Endothelial cell of umbilical vein (primary cell): ENCODE measurements around the gene PANX2. TPM values are rescaled to one million over a fixed set of nuclear protein-coding genes. Genes with fewer than 3 reads are reported as not detected.

Source experiments
- BruUV-seq: library from RNA; stranded (reverse); fragments of 400-500 nt; replicated peaks from 2 replicates; lab custom pipeline; 2021; lab: Mats Ljungman, UMichigan
- CTCF ChIA-PET: fragments of 300-600, 350-600 bp; sonication (Branson Sonifier 250); formaldehyde crosslinking; loops from one replicate; lab custom pipeline; 2021; ENCODE audit warnings: antibody characterized with exemption, inconsistent platforms; lab: Charles Lee
- POLR2A ChIA-PET: fragments of 300-600, 350-600 bp; sonication (Branson Sonifier 250); formaldehyde crosslinking; loops from one replicate; lab custom pipeline; 2021; ENCODE audit warnings: antibody characterized with exemption, inconsistent platforms; lab: Charles Lee
- DNase-seq: peaks from one replicate; pipeline ENCODE4 v3.0.0-alpha.2; 2011; ENCODE audit warnings: low read depth, low spot score
- FAIRE-seq: peaks from 2 replicates; lab custom pipeline; 2011; peaks lifted over from hg19 to GRCh38; lab: Jason Lieb, UNC
- H2AFZ ChIP-seq: 2 replicates; pipeline ENCODE4 v1.6.0; 2012; ENCODE audit warnings: low read depth, low read length, control low read depth, inconsistent platforms
- H3K27ac ChIP-seq: 2 replicates; pipeline ENCODE4 v1.5.1; 2011; ENCODE audit warnings: low read depth, mild to moderate bottlenecking, control low read depth, low read length, moderate library complexity; ENCODE audit not compliant: insufficient read depth
- H3K27me3 ChIP-seq, 2 experiments: 2 replicates each; pipeline versions ENCODE4 v1.6.0 to v1.6.1; 2011; ENCODE audit warnings: low read length in 2 of 2, mixed read lengths in 1 of 2; ENCODE audit not compliant: control insufficient read depth in 2 of 2, insufficient read depth in 2 of 2
- H3K36me3 ChIP-seq, 2 experiments: 2 replicates in 1 of 2; 3 replicates in 1 of 2; pipeline ENCODE4 v1.5.1; 2011; ENCODE audit warnings: low read length in 2 of 2, mild to moderate bottlenecking in 1 of 2, moderate library complexity in 1 of 2; ENCODE audit not compliant: control insufficient read depth in 2 of 2, insufficient read depth in 2 of 2; ENCODE audit errors: extremely low read depth in 1 of 2
- H3K4me1 ChIP-seq: 3 replicates; pipeline ENCODE4 v1.5.1; 2011; ENCODE audit warnings: mild to moderate bottlenecking, low read length; ENCODE audit not compliant: control insufficient read depth, insufficient read depth; ENCODE audit errors: extremely low read depth
- H3K4me2 ChIP-seq: 2 replicates; pipeline ENCODE4 v1.6.1; 2011; ENCODE audit warnings: low read length, control low read depth, mixed read lengths; ENCODE audit not compliant: insufficient read depth
- H3K4me3 ChIP-seq, 3 experiments: fragments of 200-600 bp in 1 of 3; sonication (generic), shearing (Covaris generic) in 1 of 3; replicated peaks in 1 of 3; 2 replicates each; pipeline ENCODE4 v1.5.1; 2011 to 2016; ENCODE audit warnings: control low read depth in 3 of 3, low read length in 3 of 3, mild to moderate bottlenecking in 2 of 3, inconsistent platforms in 1 of 3, low read depth in 1 of 3, moderate library complexity in 1 of 3; ENCODE audit not compliant: insufficient read depth in 1 of 3
- H3K79me2 ChIP-seq: 2 replicates; pipeline ENCODE4 v1.6.0; 2012; ENCODE audit warnings: low read length, inconsistent platforms; ENCODE audit not compliant: control insufficient read depth, insufficient read depth
- H3K9ac ChIP-seq: replicated peaks from 2 replicates; pipeline ENCODE3; 2011; ENCODE audit warnings: low read length, control low read depth; ENCODE audit not compliant: insufficient read depth; ENCODE audit errors: extremely low read depth
- H3K9me1 ChIP-seq: replicated peaks from 3 replicates; pipeline ENCODE4 v1.6.0; 2011; ENCODE audit warnings: mild to moderate bottlenecking, low read length; ENCODE audit not compliant: control insufficient read depth, insufficient read depth; ENCODE audit errors: extremely low read depth
- H3K9me3 ChIP-seq: replicated peaks from 2 replicates; pipeline ENCODE4 v1.5.1; 2012; ENCODE audit warnings: low read length, inconsistent platforms; ENCODE audit not compliant: control insufficient read depth, insufficient read depth
- H4K20me1 ChIP-seq: replicated peaks from 2 replicates; pipeline ENCODE3; 2011; ENCODE audit warnings: mild to moderate bottlenecking, low read length; ENCODE audit not compliant: control insufficient read depth, insufficient read depth; ENCODE audit errors: extremely low read depth
- EZH2 ChIP-seq: IDR thresholded peaks from 2 replicates; pipeline ENCODE4 v1.6.1; 2012; ENCODE audit warnings: borderline replicate concordance, low read depth, mild to moderate bottlenecking, moderate library complexity, low read length, inconsistent platforms; ENCODE audit not compliant: severe bottlenecking
- GATA2 ChIP-seq: IDR thresholded peaks from 2 replicates; pipeline ENCODE4 v1.7.0; 2011; ENCODE audit warnings: low read depth, mild to moderate bottlenecking, moderate library complexity, mixed read lengths, low read length; ENCODE audit not compliant: insufficient read length, insufficient read depth
- JUN ChIP-seq: IDR thresholded peaks from 2 replicates; pipeline ENCODE4 v1.6.1; 2011; ENCODE audit warnings: borderline replicate concordance, low read depth; ENCODE audit not compliant: insufficient read length, insufficient read depth
- POLR2AphosphoS5 ChIP-seq: IDR thresholded peaks from 2 replicates; pipeline ENCODE4 v1.6.1; 2012; ENCODE audit warnings: low read depth, mild to moderate bottlenecking, control low read depth, low read length, moderate library complexity; ENCODE audit not compliant: insufficient read depth
- dilution Hi-C: fragments of 300-500 bp; cut with MboI; formaldehyde crosslinking; loops from one replicate; pipeline ENCODE4 v1.15.0; 2019; ENCODE audit warnings: low sequenced_read_pairs; ENCODE audit not compliant: extremely low pct_ligation_motif_present
- intact Hi-C: fragments of 100-400 bp; cut with micrococcal nuclease; formaldehyde crosslinking; loops from one replicate; pipeline ENCODE4 v1.10.0; 2022
- polyA plus RNA-seq, 4 experiments: library from polyadenylated mRNA; depleted of rRNA in 3 of 4; stranded (reverse) in 3 of 4; unstranded in 1 of 4; fragments of >200 nt; gene quantifications; 2 replicates each; pipeline versions ENCODE4 v1.2.1 to v1.2.3, GENCODE V29; 2011 to 2012; ENCODE audit warnings: missing spikeins in 1 of 4
- total RNA-seq: library from RNA; stranded (reverse); gene quantifications from 2 replicates; pipeline ENCODE4 v1.2.3, GENCODE V29; 2021
- TF ChIP-seq, protein P1 (sequence below), 2 donors: IDR thresholded peaks; 1 replicate in 1 of 2; 2 replicates in 1 of 2; pipeline ENCODE4 v1.5.1; 2011; ENCODE audit warnings: low read length in 2 of 2, mild to moderate bottlenecking in 2 of 2, moderate library complexity in 2 of 2, control low read depth in 1 of 2, inconsistent platforms in 1 of 2, low read depth in 1 of 2; ENCODE audit not compliant: insufficient read depth in 1 of 2; ENCODE audit errors: extremely low read depth in 1 of 2
- TF ChIP-seq, protein P2 (sequence below): IDR thresholded peaks from 2 replicates; pipeline ENCODE4 v1.6.1; 2011; ENCODE audit not compliant: insufficient read depth, insufficient read length

PANX2 gene
- total and polyA plus RNA-seq, 2 donors (not counting 3 experiments of a cell fraction or from before 2014, with no cell fraction given) = 2.5 to 5.1 TPM

DNA sequence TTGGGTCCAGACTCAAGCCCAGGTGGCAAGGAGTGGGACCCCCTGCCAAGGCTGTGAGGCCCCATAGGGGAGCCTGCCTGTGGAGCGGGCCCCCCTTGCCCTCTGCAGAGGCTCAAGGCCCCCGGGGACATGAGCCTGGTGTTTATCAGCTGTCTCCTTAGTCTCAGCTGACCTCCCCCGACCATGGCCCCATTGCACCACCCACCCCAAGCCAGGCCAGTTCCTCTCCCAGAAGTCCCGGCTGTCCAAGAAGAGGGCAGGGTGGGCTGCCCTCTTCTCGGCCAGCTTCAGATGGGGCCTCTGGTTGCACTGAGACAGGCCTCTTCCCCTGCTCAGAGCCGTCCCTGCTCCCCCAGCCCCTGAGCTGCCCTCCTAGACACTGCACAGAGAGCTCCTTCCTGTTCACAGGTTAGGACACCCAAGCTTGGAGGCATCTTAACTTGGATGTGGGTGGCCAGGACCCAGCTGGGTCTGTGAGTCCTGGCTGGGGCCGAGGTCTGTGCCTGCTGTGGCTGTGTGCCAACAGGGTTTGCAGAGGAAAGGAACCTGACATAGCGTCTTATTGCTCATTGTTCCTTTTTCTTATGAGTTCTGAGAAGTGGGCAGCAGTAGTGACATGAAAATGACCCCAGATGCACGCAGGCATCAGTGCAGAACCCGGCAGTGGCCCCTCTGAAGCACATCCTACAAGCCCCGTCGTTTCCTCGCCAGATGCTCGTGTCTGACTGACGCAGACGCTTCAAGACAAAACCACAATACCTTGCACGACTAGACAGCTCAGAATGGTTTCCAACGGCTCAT, 20.6 kb downstream of the PANX2 start:
- peaks cover 27% of the 10 kb centered on the region for H3K4me1 ChIP-seq
- peaks cover 69% of the 10 kb centered on the region for H3K79me2 ChIP-seq
- no peaks in the 10 kb centered on the region for H3K9me1 ChIP-seq
- no peak for DNase-seq
- H3K9me3 ChIP-seq = no peaks in the 10 kb centered on the region
- TF ChIP-seq JUN (no peak), EZH2 (no peak), POLR2AphosphoS5 (no peak), GATA2 (no peak)
- TF ChIP-seq, protein P1, sequence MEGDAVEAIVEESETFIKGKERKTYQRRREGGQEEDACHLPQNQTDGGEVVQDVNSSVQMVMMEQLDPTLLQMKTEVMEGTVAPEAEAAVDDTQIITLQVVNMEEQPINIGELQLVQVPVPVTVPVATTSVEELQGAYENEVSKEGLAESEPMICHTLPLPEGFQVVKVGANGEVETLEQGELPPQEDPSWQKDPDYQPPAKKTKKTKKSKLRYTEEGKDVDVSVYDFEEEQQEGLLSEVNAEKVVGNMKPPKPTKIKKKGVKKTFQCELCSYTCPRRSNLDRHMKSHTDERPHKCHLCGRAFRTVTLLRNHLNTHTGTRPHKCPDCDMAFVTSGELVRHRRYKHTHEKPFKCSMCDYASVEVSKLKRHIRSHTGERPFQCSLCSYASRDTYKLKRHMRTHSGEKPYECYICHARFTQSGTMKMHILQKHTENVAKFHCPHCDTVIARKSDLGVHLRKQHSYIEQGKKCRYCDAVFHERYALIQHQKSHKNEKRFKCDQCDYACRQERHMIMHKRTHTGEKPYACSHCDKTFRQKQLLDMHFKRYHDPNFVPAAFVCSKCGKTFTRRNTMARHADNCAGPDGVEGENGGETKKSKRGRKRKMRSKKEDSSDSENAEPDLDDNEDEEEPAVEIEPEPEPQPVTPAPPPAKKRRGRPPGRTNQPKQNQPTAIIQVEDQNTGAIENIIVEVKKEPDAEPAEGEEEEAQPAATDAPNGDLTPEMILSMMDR (IDR thresholded peaks at IDR 0.05; ENCODE audit: extremely low read depth in 1 of 2, insufficient read depth in 1 of 2, low read depth in 1 of 2, low read length in 2 of 2) = no peak
- TF ChIP-seq, protein P2, sequence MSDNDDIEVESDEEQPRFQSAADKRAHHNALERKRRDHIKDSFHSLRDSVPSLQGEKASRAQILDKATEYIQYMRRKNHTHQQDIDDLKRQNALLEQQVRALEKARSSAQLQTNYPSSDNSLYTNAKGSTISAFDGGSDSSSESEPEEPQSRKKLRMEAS = no peak
- peak overlapping the region; percentile 30 for H3K9ac ChIP-seq
- peaks cover 8 to 11% of the 10 kb centered on the region in 2 experiments for H3K36me3 ChIP-seq
- ChIA-PET POLR2A (interaction anchor here (0.7 kb wide), 1 partner anchor 42 kb away, joined by 3 read pairs; no protein-coding TSS in a partner anchor), CTCF (interaction anchor here (0.7 to 2.2 kb wide), 6 partner anchors 8 to 47 kb away, joined by 3 to 19 read pairs (median 3); no protein-coding TSS in a partner anchor)
- intact Hi-C loops (loop anchor here (5.0 kb wide), 1 partner anchor 79 kb away; no protein-coding TSS in a partner anchor), dilution Hi-C loops (no loop called here)
- no peak overlapping the region for H3K4me3 ChIP-seq
- H3K27me3 ChIP-seq = no peaks in the 10 kb centered on the region
- FAIRE-seq = no peak
- H4K20me1 ChIP-seq = no peaks in the 10 kb centered on the region
- no TSS peak for BruUV-seq
- peak overlapping the region; percentile 19 for H3K27ac ChIP-seq
- no peak overlapping the region for H3K4me2 ChIP-seq
- no peak overlapping the region for H2AFZ ChIP-seq
